Ovary (tissue), 9 donors: Measurements from ENCODE around the gene MRRF. TPM values are rescaled to one million over a fixed set of nuclear protein-coding genes. Genes with fewer than 3 reads are reported as not detected.

Experiments
- DNase-seq, 5 donors: peaks; one replicate each; pipeline ENCODE4 v3.0.0-alpha.2; 2019 to 2020
- H3K27ac ChIP-seq, 2 donors: fragments of 200-600 bp; one replicate each; pipeline versions ENCODE4 v1.5.1 to v1.8.0; 2019 to 2022
- H3K27me3 ChIP-seq: fragments of 200-600 bp; one replicate; pipeline ENCODE4 v1.8.0; 2022
- H3K36me3 ChIP-seq: fragments of 200-600 bp; sonication (generic); one replicate; pipeline ENCODE4 v1.5.1; 2019
- H3K4me1 ChIP-seq: one replicate; pipeline ENCODE4 v1.8.1; 2013; ENCODE audit warnings: mild to moderate bottlenecking, moderate library complexity; ENCODE audit not compliant: insufficient read depth
- H3K4me3 ChIP-seq: fragments of 200-600 bp; sonication (generic); one replicate; pipeline ENCODE4 v1.5.1; 2017
- H3K9me3 ChIP-seq, 2 donors: fragments of 200-600 bp in 1 of 2; sonication (generic) in 1 of 2; one replicate each; pipeline versions ENCODE4 v1.5.1 to v1.8.1; 2013 to 2019; ENCODE audit warnings: mild to moderate bottlenecking in 1 of 2, moderate library complexity in 1 of 2
- CTCF ChIP-seq, 3 donors: fragments of 450-650 bp in 2 of 3; fragments of 200-600 bp in 1 of 3; IDR thresholded peaks; one replicate each; pipeline versions ENCODE4 v1.5.1 to v1.8.0; 2016 to 2022; ENCODE audit warnings: antibody characterized with exemption in 3 of 3, mild to moderate bottlenecking in 1 of 3
- EP300 ChIP-seq: sonication (generic); formaldehyde crosslinking; IDR thresholded peaks from one replicate; pipeline ENCODE4 v1.6.1; 2017; ENCODE audit warnings: antibody characterized with exemption
- POLR2A ChIP-seq: fragments of 450-650 bp; IDR thresholded peaks from one replicate; pipeline ENCODE4 v1.6.1; 2017; ENCODE audit warnings: antibody characterized with exemption, mild to moderate bottlenecking, moderate library complexity
- WGBS, 3 donors: extraction: QIAGEN DNeasy Blood & Tissue Kit in 1 of 3; methylation state at CpG; one replicate each; pipeline versions ENCODE4 v1.1.5 to v1.1.7; 2013 to 2017; 5-methylcytosine and 5-hydroxymethylcytosine counted together
- intact Hi-C, 4 donors: fragments of 100-400 bp; cut with DNase I; formaldehyde crosslinking; loops; one replicate each; pipeline versions ENCODE4 v1.11.0 to v1.15.1; 2022 to 2023
- polyA plus RNA-seq, 2 donors: library from polyadenylated mRNA; stranded (reverse); fragments of 200-250 nt in 1 of 2; fragments of 350-450 nt in 1 of 2; fragmentation: Illumina TruSeq in 1 of 2; extraction: RNeasy Lipid Tissue Mini Kit (QIAGEN cat#74804) in 1 of 2; gene quantifications; one replicate each; pipeline ENCODE4 v1.2.3, GENCODE V29; 2013 to 2014
- total RNA-seq, 7 donors: library from RNA; depleted of rRNA in 2 of 7; stranded (reverse); fragments of >200 nt in 2 of 7; fragmentation: NEBNext Ultra II Directional in 3 of 7; extraction: Animal tissue kit (Norgen Biotek cat#: 25700) in 3 of 7; gene quantifications; one replicate each; pipeline versions ENCODE4 v1.1.0 to v1.2.4, GENCODE V29; 2016 to 2023
- donor health status: DM: no; HTN: no; CAD: no; lungs with moderate emphysema.
- donor health status: DM: no; HTN: no; CAD: no.
- donor health status: Bipolar disorder and iron deficiency.
- donor health status: DM: yes; HTN: yes; CAD: no.
- donor health status: DM: no; HTN: no; CAD: no.
- donor health status: DM: yes; HTN: yes; CAD: no.

Gene MRRF
- total and polyA plus RNA-seq, 9 donors = 15.6 to 29.8 (median 22.2) TPM

GRCh38 chr9:122234022-122234748 lies 30.5 kb upstream of the MRRF start:
- Histone ChIP-seq H3K9me3 (no peaks in the 10 kb centered on the region), H3K36me3 (no peaks in the 10 kb centered on the region), H3K4me1 (no peaks in the 10 kb centered on the region), H3K27ac (no peak overlapping the region), H3K4me3 (no peak overlapping the region), H3K27me3 (no peaks in the 10 kb centered on the region)
- intact Hi-C loops = no loop called here
- no peak for TF ChIP-seq CTCF (IDR thresholded peaks at IDR 0.05)
- DNase-seq = no peak
- 73 to 77% (median 74%) methylated on average over 7 of the region's 7 CpGs for WGBS, 3 donors

GRCh38 chr9:122236681-122237080 lies 28.0 kb upstream of the MRRF start:
- H3K9me3 ChIP-seq = no peaks in the 10 kb centered on the region
- DNase-seq = no peak
- intact Hi-C loops = no loop called here

GRCh38 chr9:122239722-122240121 lies 25.0 kb upstream of the MRRF start:
- H3K4me3 ChIP-seq = no peak overlapping the region
- intact Hi-C loops = no loop called here
- TF ChIP-seq EP300 = no peak
- TF ChIP-seq POLR2A = no peak
- no peak for TF ChIP-seq CTCF (IDR thresholded peaks at IDR 0.05)
- H3K9me3 ChIP-seq = no peaks in the 10 kb centered on the region
- no peak for DNase-seq
- H3K27ac ChIP-seq = no peak overlapping the region
- no peaks in the 10 kb centered on the region for H3K27me3 ChIP-seq
- no peaks in the 10 kb centered on the region for H3K4me1 ChIP-seq
- WGBS, 3 donors = 68 to 77% (median 72%) methylated on average over 5 of the region's 5 CpGs
- no peaks in the 10 kb centered on the region for H3K36me3 ChIP-seq

More at GRCh38 chr9:122236681-122237080, 28.0 kb upstream of the MRRF start:
- 72 to 83% (median 73%) methylated on average over 10 of the region's 10 CpGs for WGBS, 3 donors
- Histone ChIP-seq H3K4me1 (no peaks in the 10 kb centered on the region), H3K27ac (no peak overlapping the region), H3K27me3 (no peaks in the 10 kb centered on the region), H3K36me3 (no peaks in the 10 kb centered on the region), H3K4me3 (no peak overlapping the region)
- TF ChIP-seq EP300 = no peak
- TF ChIP-seq CTCF (IDR thresholded peaks at IDR 0.05) = no peak
- TF ChIP-seq POLR2A = no peak

- Histone ChIP-seq H3K27me3 (no peaks in the 10 kb centered on the region), H3K4me3 (no peak overlapping the region), H3K27ac (no peak overlapping the region), H3K4me1 (no peaks in the 10 kb centered on the region), H3K36me3 (no peaks in the 10 kb centered on the region), H3K9me3 (no peaks in the 10 kb centered on the region)
- WGBS, 3 donors = 86 to 94% (median 90%) methylated on average over 3 of the region's 3 CpGs
- no peak for TF ChIP-seq POLR2A
- TF ChIP-seq EP300 = no peak
- intact Hi-C loops = no loop called here
- no peak for DNase-seq
Observed at GRCh38 chr9:122244349-122244748, 20.3 kb upstream of the MRRF start.

- 80 to 91% (median 90%) methylated on average over 3 of the region's 3 CpGs for WGBS, 3 donors
- Histone ChIP-seq H3K4me1 (no peaks in the 10 kb centered on the region), H3K27me3 (no peaks in the 10 kb centered on the region), H3K4me3 (no peak overlapping the region), H3K27ac (no peak overlapping the region), H3K9me3 (no peaks in the 10 kb centered on the region), H3K36me3 (no peaks in the 10 kb centered on the region)
- no peak for DNase-seq
- TF ChIP-seq CTCF (IDR thresholded peaks at IDR 0.05) (no peak), EP300 (no peak), POLR2A (no peak)
- intact Hi-C loops = no loop called here
Observed at GRCh38 chr9:122246666-122247065, 18.0 kb upstream of the MRRF start.
